ENCODE data around the gene SASH1. TPM values are rescaled to one million over a fixed set of nuclear protein-coding genes. Genes with fewer than 3 reads are reported as not detected.

SASH1 gene
- total RNA-seq, 1 donor from 2014 or later, result 10.6 TPM

DNA sequence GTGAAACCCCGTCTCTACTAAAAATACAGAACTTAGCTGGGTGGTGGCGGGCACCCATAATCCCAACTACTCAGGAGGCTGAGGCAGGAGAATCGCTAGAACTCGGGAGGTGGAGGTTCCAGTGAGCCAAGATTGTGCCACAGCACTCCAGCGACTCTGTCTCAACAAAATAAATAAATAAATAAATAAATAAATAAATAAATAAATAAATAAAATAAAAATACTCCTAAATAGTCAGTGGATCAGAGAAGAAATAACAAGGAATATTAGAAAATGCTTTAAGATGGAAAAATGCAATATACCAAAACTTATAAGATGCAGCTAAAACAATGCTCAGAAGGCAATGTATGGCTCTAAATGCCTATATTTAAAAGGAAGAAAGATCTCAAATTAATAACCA, 39.0 kb upstream of the SASH1 start:
- H3K4me3 ChIP-seq (ENCODE audit: low read depth, low read length), result no peak overlapping the region
- no peak for TF ChIP-seq CTCF (conservative IDR thresholded peaks at IDR 0.05; ENCODE audit: low read depth, low read length)
- no peak for DNase-seq (ENCODE audit: low read depth)

DNA sequence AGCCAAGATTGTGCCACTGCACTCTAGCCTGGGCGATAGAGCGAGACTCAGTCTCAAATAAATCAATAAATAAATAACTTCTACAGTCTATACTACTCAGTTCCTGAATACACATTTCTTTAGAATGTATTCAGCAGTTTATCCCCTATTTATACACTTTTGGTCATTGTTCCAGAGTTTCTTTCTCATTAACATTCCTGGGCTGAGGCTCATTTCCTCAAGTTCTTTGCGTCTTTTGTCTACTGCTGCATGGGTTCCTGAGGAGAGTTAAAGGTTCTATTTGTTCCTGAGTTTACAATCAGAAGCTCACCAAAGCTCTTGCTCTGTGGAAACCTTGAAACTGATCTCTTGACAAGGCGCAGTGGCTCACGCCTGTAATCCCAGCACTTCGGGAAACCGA, 37.7 kb upstream of the SASH1 start:
- TF ChIP-seq CTCF (conservative IDR thresholded peaks at IDR 0.05; ENCODE audit: low read depth, low read length), result no peak
- no peak overlapping the region for H3K4me3 ChIP-seq (ENCODE audit: low read depth, low read length)
- no peak for DNase-seq (ENCODE audit: low read depth)

GRCh38 chr6:148306286-148306685, 36.4 kb upstream of the SASH1 start:
- TF ChIP-seq CTCF (conservative IDR thresholded peaks at IDR 0.05; ENCODE audit: low read depth, low read length), result no peak
- H3K4me3 ChIP-seq (ENCODE audit: low read depth, low read length), result no peak overlapping the region
- no peak for DNase-seq (ENCODE audit: low read depth)

GRCh38 chr6:148307405-148307804, 35.2 kb upstream of the SASH1 start:
- no peak overlapping the region for H3K4me3 ChIP-seq (ENCODE audit: low read depth, low read length)
- no peak for TF ChIP-seq CTCF (conservative IDR thresholded peaks at IDR 0.05; ENCODE audit: low read depth, low read length)
- DNase-seq (ENCODE audit: low read depth), result no peak

DNA sequence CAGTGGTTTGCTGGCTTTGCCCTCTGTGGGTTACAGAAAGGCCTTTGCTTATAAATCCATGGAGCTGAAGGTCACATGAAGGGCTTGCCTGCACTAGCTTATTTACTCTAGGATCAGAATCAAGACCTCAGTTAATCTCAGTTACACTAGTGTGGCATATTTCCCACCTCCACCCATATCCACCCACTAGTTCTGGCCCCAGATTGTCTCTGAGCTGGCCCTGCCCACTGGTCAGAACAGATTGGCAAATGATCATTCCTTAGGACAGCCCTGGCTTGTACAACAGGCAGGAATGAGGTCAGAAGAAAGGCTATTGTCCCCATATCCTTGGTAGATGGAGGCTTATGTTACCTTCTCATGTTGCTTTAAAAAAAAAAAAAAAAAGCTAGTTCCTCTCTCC, 33.3 kb upstream of the SASH1 start:
- H3K4me3 ChIP-seq (ENCODE audit: low read depth, low read length), result no peak overlapping the region
- no peak for TF ChIP-seq CTCF (conservative IDR thresholded peaks at IDR 0.05; ENCODE audit: low read depth, low read length)
- DNase-seq (ENCODE audit: low read depth), result no peak

GRCh38 chr6:148311966-148312669, 30.5 kb upstream of the SASH1 start:
- no peak overlapping the region for H3K4me3 ChIP-seq (ENCODE audit: low read depth, low read length)
- no peak for DNase-seq (ENCODE audit: low read depth)
- no peak for TF ChIP-seq CTCF (conservative IDR thresholded peaks at IDR 0.05; ENCODE audit: low read depth, low read length)

DNA sequence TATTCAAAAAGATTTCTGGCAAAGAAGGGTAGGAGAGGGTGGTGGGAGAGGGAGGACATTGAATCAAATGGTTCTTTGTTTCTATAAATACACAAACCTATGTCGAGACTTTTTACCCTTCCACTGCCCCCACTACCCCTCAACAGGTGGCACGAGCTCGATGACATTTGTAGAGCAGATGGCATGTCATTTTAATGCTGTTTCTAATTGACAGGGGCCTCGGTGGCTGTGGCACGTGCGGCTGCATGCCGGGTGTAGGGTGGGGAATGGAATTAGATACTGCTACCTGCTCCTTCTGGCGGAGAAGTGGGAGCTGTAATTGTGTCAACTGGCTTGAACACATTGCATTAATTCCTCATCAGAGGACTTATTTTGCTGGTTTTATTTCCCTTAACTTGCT, 29.1 kb upstream of the SASH1 start:
- H3K4me3 ChIP-seq (ENCODE audit: low read depth, low read length), result no peak overlapping the region
- no peak for TF ChIP-seq CTCF (conservative IDR thresholded peaks at IDR 0.05; ENCODE audit: low read depth, low read length)
- no peak for DNase-seq (ENCODE audit: low read depth)
